Measurements from ENCODE around the gene ZNF324.
A peak's percentile ranks its signal among the peaks of the same experiment; 100 is the strongest.
"Not testable (repeated sequence)": the region's sequence is repeated elsewhere in the genome, so short reads cannot be mapped to it uniquely, and the experiment has no call there.

The ZNF324 gene

DNA sequence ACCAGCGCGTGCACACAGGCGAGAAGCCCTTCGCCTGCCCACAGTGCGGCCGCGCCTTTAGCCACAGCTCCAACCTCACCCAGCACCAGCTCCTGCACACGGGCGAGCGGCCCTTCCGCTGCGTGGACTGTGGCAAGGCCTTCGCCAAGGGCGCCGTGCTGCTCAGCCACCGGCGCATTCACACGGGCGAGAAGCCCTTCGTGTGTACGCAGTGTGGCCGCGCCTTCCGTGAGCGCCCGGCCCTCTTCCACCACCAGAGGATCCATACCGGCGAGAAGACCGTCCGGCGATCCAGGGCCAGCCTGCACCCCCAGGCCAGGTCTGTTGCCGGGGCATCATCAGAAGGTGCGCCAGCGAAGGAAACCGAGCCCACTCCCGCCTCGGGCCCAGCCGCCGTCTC, 4.9 kb downstream of the ZNF324 start:
- DNase-seq (ENCODE audit: low spot score), result no peak

GRCh38 chr19:58473775-58474174, 6.9 kb downstream of the ZNF324 start:
- DNase-seq (ENCODE audit: low spot score), result no peak

- DNase-seq (ENCODE audit: low spot score), result peak; percentile 20
These were observed 7.6 kb downstream of the ZNF324 start for GRCh38 chr19:58474291-58474996.

- peak; percentile 23 for DNase-seq (ENCODE audit: low spot score)
These were observed 8.3 kb downstream of the ZNF324 start for GRCh38 chr19:58474997-58475713.

DNA sequence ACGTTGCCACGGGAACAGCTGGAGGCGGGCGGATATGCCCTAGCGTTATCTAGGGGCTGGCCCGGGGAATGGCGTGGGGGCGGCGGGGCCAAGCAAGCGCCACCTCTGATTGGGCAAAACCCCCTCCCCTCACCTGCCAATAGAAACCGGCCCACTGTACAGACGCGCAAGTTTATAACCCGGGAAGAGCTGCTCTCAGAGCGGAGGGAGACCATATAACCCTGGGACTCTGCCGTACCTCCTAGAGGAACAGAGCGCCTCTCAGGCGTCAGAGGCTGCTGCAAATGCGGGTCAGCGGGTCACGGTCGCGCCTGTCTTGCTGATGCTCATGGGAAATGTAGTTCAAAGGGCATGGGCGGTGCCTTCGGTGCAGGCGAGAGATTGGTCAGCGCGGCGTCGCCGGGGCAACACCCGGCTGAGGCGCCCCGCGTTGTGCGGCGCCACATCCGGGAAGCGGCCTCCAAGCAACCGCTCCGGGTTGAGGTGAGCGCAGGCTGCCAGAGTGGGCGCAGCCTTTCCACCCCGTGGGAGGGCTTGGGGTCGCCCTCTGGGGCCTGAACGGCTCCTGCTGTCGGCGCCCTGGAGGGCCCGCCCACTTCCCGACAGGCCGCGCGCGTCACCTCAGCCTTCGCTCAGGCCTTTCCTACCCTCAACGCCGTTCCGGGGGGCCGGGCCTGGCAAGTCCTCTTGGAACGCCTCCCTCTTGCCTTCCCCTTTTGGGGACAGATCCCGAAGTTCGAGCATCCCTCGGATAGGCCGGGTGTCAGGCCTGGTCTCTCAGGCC, 9.0 kb downstream of the ZNF324 start, which contains the start of gene ZNF446:
Gene ZNF446 (plus strand): TSS at position 639 of the 784 bp plus-strand sequence. CDS start 867 bp downstream, outside the sequence.
- peak; percentile 95 for DNase-seq (ENCODE audit: low spot score)

DNA sequence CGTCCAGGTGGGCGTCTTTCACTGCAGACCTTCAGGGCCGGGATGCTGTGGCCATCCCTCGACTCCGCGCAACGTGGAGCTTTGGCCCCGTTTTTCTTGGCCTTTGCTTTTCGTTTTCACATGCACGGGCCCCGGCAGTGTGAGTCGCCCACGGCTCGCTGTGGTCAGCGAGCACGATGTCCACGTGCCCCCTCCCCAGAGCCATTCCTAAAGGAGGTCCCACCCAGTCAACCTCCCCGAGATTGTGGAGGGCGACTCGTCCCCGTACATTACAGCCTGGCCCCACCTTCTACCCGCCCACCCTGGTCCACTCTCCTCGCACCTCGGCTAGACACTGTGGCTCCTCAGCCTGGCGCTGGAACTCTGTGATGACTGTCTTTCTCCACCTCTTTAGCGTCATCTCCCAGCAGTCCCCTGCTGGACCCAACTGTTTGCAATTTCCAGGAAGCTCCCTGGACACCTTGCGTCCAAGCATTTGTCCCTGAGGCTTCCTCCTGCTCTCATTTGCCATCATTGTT, 9.7 kb downstream of the ZNF324 start:
- peak; percentile 50 for DNase-seq (ENCODE audit: low spot score)

GRCh38 chr19:58477130-58477529, 10.2 kb downstream of the ZNF324 start:
- peak; percentile 21 for DNase-seq (ENCODE audit: low spot score)

DNA sequence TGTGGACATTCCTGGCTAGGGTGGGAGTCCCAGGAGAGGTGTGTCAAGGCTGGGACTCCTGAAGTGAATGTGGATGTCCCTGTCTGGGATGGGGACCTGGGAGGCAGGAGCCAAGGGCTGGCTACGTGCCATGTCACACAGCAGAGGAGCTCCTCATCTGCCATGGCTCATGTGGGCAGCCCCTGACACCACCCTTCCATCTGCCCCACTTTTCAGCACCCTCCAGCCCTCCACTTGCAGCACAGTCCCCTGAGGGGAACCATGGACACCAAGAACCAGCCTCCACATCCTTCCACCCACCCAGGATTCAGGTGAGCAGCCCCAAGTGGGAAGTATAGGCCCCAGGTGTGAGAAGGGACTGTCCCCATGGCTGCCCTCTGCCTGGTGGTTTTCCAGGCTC, 11.0 kb downstream of the ZNF324 start:
- DNase-seq (ENCODE audit: low spot score), result peak; percentile 22

- peak; percentile 14 for DNase-seq (ENCODE audit: low spot score)
These were observed 12.4 kb downstream of the ZNF324 start for GRCh38 chr19:58479303-58479702.

GRCh38 chr19:58479736-58480480, 13.0 kb downstream of the ZNF324 start:
- DNase-seq (ENCODE audit: low spot score), result no peak

- DNase-seq (ENCODE audit: low spot score), result peak; percentile 14
These were observed 13.6 kb downstream of the ZNF324 start for GRCh38 chr19:58480481-58480830.

GRCh38 chr19:58480831-58481230, 14.0 kb downstream of the ZNF324 start:
- no peak for DNase-seq (ENCODE audit: low spot score)

DNA sequence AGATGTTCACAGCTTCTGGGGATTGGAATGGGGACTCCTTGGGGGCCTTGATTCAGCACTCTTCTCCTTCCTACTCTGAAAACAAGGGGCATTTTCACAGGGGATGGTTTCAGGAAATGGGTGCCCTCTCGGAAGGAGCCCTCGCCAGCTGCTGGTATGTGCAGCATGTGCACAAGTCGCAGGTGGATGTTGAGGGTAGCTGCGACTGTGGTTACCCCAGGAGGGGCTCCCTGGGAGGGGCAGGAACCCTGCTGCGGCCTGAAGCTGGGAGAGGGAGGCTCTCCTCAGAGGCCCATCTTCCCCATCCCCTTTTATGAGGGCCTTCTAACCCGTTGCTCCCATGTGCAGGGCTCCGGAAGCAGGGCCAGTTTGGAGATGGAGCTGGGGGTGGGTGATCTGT, 15.5 kb downstream of the ZNF324 start:
- DNase-seq (ENCODE audit: low spot score), result peak; percentile 3

GRCh38 chr19:58483776-58484175, 16.9 kb downstream of the ZNF324 start:
- DNase-seq (ENCODE audit: low spot score), result no peak

DNA sequence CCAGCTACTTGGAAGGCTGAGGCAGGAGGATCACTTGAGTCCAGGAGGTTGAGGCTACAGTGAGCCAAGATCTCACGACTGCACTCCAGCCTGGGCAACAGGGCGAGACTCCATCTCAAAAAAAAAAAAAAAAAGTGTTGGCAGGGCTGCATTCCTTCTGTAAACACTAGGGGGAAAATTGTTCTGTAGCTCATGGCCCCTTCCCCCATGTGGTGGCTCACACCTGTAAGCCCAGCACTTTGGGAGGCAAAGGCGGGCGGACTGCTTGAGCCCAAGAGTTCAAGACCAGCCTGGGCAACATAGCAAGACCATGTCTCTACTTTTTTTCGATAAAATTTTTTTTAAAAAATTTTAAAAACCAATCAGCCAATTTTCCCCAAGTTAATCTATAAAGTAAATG, 17.5 kb downstream of the ZNF324 start:
- not testable (repeated sequence) for DNase-seq (ENCODE audit: low spot score)

- DNase-seq (ENCODE audit: low spot score), result no peak
These were observed 24.5 kb downstream of the ZNF324 start for GRCh38 chr19:58491393-58491792.

GRCh38 chr19:58492265-58492664, 25.4 kb downstream of the ZNF324 start:
- no peak for DNase-seq (ENCODE audit: low spot score)

GRCh38 chr19:58497634-58498170, 30.8 kb downstream of the ZNF324 start:
- DNase-seq (ENCODE audit: low spot score), result no peak

- no peak for DNase-seq (ENCODE audit: low spot score)
These were observed 31.6 kb downstream of the ZNF324 start for GRCh38 chr19:58498316-58499020.

DNA sequence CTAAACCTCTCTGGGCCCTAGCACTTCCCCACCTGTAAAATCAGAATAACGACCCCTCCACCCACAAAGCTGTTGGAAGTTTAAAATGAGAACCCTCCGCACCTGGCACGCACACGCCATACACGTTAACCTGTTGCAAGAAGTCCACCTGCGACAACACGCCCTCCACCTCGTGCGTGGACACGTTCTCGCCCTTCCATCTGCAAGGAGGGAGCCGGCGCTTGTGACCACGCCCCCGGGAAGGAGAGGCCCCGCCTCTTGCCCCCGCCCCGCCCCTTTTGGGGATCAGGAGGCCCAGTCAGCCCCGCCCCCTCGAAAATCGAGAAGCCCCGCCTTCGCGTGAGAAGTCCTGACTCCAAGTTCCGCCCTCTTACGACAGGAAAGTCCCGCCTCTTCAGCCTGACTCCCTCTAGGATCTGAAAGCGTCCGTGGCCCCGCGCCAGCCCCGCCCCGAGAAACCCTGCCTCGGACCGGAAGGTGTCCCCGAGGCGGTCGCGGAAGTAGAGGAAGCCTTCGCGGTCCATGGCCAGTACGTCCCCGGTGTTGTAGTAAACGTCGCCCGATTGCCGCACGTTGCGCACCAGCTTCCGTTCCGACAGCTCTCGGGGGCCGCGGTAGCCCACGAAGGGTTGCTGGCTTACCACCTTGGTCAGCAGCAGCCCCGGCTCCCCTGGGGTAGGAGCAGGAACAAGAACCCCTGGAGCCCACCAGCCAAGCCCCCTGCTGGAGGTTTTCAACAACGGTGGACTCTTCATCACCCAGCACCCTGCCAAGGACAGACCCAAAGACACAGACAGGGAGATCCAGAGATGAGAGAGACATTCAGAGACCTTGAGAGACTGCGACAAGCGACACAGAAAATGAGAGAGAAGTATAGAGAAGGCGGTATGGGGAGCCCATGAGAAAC, 32.4 kb downstream of the ZNF324 start:
- DNase-seq (ENCODE audit: low spot score), result peak; percentile 97

Data from D341Med (cell line).